Lower lobe of right lung (tissue), 2 donors: Measurements from ENCODE around the gene BOD1L2. TPM values are rescaled to one million over a fixed set of nuclear protein-coding genes. Genes with fewer than 3 reads are reported as not detected.

Source experiments
- ATAC-seq, 2 donors: fragments of 200-7000 bp; cut with Tn5 transposase; one replicate each; pipeline ENCODE4 v1.9.1; 2020 to 2022; ENCODE audit warnings: mild to moderate bottlenecking in 2 of 2, moderate library complexity in 2 of 2
- DNase-seq: peaks from one replicate; pipeline ENCODE4 v3.0.0-alpha.2; 2020
- H3K27ac ChIP-seq: fragments of 200-600 bp; one replicate; pipeline ENCODE4 v1.8.0; 2022
- H3K27me3 ChIP-seq: fragments of 200-600 bp; one replicate; pipeline ENCODE4 v1.8.0; 2022; ENCODE audit warnings: low read depth
- H3K36me3 ChIP-seq: fragments of 200-600 bp; one replicate; pipeline ENCODE4 v1.8.0; 2022; ENCODE audit warnings: mild to moderate bottlenecking
- H3K4me1 ChIP-seq: fragments of 200-600 bp; one replicate; pipeline ENCODE4 v1.8.0; 2022
- H3K4me3 ChIP-seq: fragments of 200-600 bp; one replicate; pipeline ENCODE4 v1.8.0; 2022; ENCODE audit warnings: mild to moderate bottlenecking
- H3K9me3 ChIP-seq: fragments of 200-600 bp; one replicate; pipeline ENCODE4 v1.8.0; 2022
- intact Hi-C: fragments of 100-400 bp; cut with DNase I; formaldehyde crosslinking; loops from one replicate; pipeline ENCODE4 v1.11.0; 2022
- total RNA-seq: library from RNA; stranded (reverse); fragmentation: NEBNext Ultra II Directional; extraction: Animal tissue kit (Norgen Biotek cat#: 25700); gene quantifications from one replicate; pipeline ENCODE4 v1.2.1, GENCODE V29; 2021
- TF ChIP-seq, protein P1 (sequence below): fragments of 200-600 bp; IDR thresholded peaks from one replicate; pipeline ENCODE4 v1.8.0; 2022; ENCODE audit warnings: antibody characterized with exemption, mild to moderate bottlenecking
- donor health status: DM: no; HTN: yes; CAD: no; lungs with severe emphysema.

BOD1L2 gene
- total RNA-seq, 1 donor from 2014 or later, result not detected

- intact Hi-C loops, result no loop called here
- no peak overlapping the region for H3K4me3 ChIP-seq
- TF ChIP-seq, protein P1, sequence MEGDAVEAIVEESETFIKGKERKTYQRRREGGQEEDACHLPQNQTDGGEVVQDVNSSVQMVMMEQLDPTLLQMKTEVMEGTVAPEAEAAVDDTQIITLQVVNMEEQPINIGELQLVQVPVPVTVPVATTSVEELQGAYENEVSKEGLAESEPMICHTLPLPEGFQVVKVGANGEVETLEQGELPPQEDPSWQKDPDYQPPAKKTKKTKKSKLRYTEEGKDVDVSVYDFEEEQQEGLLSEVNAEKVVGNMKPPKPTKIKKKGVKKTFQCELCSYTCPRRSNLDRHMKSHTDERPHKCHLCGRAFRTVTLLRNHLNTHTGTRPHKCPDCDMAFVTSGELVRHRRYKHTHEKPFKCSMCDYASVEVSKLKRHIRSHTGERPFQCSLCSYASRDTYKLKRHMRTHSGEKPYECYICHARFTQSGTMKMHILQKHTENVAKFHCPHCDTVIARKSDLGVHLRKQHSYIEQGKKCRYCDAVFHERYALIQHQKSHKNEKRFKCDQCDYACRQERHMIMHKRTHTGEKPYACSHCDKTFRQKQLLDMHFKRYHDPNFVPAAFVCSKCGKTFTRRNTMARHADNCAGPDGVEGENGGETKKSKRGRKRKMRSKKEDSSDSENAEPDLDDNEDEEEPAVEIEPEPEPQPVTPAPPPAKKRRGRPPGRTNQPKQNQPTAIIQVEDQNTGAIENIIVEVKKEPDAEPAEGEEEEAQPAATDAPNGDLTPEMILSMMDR, result no peak
- H3K27me3 ChIP-seq, result no peaks in the 10 kb centered on the region
- peaks cover 13% of the 10 kb centered on the region for H3K9me3 ChIP-seq
- H3K27ac ChIP-seq, result no peak overlapping the region
- H3K4me1 ChIP-seq, result no peaks in the 10 kb centered on the region
- no peaks in the 10 kb centered on the region for H3K36me3 ChIP-seq
- no peak for ATAC-seq
- DNase-seq, result no peak
Measured at GRCh38 chr18:57190026-57190425, 43.1 kb downstream of the BOD1L2 start.

DNA sequence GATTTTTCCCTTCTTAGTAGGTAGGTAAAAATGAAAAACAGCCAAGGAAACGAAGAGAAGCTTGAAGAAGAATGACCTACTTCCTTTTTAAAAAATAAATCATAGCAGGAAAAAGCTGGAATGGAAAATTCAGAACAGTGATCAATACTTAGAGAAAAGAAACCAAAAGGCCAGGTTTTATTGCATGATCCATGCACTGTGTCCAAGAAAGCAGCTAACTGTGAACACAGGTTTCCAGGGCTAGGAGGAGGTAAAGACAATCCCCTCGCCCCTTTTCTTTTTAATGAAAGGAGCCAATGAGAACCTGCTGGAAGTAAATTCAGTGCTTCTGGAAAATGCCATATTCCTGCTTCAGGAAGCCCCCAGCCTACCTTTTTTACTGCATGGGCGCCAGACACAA, 47.2 kb downstream of the BOD1L2 start:
- Histone ChIP-seq H3K4me1 (no peaks in the 10 kb centered on the region), H3K27me3 (peaks cover 3% of the 10 kb centered on the region), H3K36me3 (no peaks in the 10 kb centered on the region), H3K4me3 (no peak overlapping the region), H3K9me3 (no peaks in the 10 kb centered on the region), H3K27ac (no peak overlapping the region)
- TF ChIP-seq, protein P1, result no peak
- no peak for ATAC-seq
- DNase-seq, result no peak
- intact Hi-C loops, result no loop called here

GRCh38 chr18:57194622-57195021, 47.7 kb downstream of the BOD1L2 start:
- Histone ChIP-seq H3K4me1 (no peaks in the 10 kb centered on the region), H3K9me3 (no peaks in the 10 kb centered on the region), H3K36me3 (no peaks in the 10 kb centered on the region), H3K27ac (no peak overlapping the region), H3K4me3 (no peak overlapping the region), H3K27me3 (peaks cover 3% of the 10 kb centered on the region)
- no peak for ATAC-seq
- DNase-seq, result no peak
- TF ChIP-seq, protein P1, result no peak
- intact Hi-C loops, result no loop called here

GRCh38 chr18:57195341-57195740, 48.5 kb downstream of the BOD1L2 start:
- H3K27ac ChIP-seq, result no peak overlapping the region

DNA sequence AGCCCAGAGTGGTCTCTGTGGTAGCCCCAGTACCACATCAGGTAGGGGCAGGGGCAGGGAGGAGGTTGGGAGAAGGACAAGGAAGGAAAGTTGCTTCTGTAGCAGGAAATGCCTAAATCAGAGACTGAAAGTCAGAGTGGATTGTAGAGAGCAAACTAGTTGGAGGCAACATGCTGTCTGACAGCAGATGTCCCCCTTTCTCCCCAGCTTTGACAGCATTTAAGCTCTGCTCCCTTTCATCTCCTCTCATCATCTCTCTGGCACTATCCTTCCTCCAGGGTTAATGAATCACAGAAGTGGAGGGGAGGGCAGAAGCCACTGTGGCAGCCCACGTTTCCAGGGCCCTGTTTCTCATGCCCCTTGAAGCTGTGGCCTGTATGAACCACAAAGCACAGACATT, 50.4 kb downstream of the BOD1L2 start:
- TF ChIP-seq, protein P1, result no peak
- Histone ChIP-seq H3K27me3 (peaks cover 3% of the 10 kb centered on the region), H3K4me3 (no peak overlapping the region), H3K27ac (no peak overlapping the region), H3K4me1 (no peaks in the 10 kb centered on the region), H3K36me3 (no peaks in the 10 kb centered on the region), H3K9me3 (no peaks in the 10 kb centered on the region)
- no peak for DNase-seq
- no peak for ATAC-seq
- intact Hi-C loops, result no loop called here

More at GRCh38 chr18:57195341-57195740, 48.5 kb downstream of the BOD1L2 start:
- H3K4me1 ChIP-seq, result no peaks in the 10 kb centered on the region
- no peak overlapping the region for H3K4me3 ChIP-seq
- no peaks in the 10 kb centered on the region for H3K36me3 ChIP-seq
- intact Hi-C loops, result no loop called here
- no peak for DNase-seq
- peaks cover 3% of the 10 kb centered on the region for H3K27me3 ChIP-seq
- TF ChIP-seq, protein P1, result no peak
- H3K9me3 ChIP-seq, result no peaks in the 10 kb centered on the region
- no peak for ATAC-seq

- ATAC-seq (no peak), DNase-seq (no peak)
- peaks cover 3% of the 10 kb centered on the region for H3K27me3 ChIP-seq
- intact Hi-C loops, result no loop called here
- H3K36me3 ChIP-seq, result no peaks in the 10 kb centered on the region
- no peaks in the 10 kb centered on the region for H3K4me1 ChIP-seq
- H3K4me3 ChIP-seq, result no peak overlapping the region
- H3K9me3 ChIP-seq, result no peaks in the 10 kb centered on the region
- H3K27ac ChIP-seq, result no peak overlapping the region
- TF ChIP-seq, protein P1, result no peak
Measured at GRCh38 chr18:57198073-57198472, 51.2 kb downstream of the BOD1L2 start.
